GM18507 (cell line): ENCODE results near the gene ZNF236.

Experiments used
- DNase-seq: peaks from one replicate; pipeline ENCODE4 v3.0.0; 2011; ENCODE audit warnings: low read depth; ENCODE audit not compliant: insufficient read length; ENCODE audit errors: extremely low spot score
- FAIRE-seq: peaks from 2 replicates; lab custom pipeline; 2011; peaks lifted over from hg19 to GRCh38; lab: Jason Lieb, UNC

Gene ZNF236

GRCh38 chr18:76819411-76820136, 2.8 kb upstream of the ZNF236 start:
- FAIRE-seq = no peak
- DNase-seq = no peak

- no peak for FAIRE-seq
Observed at GRCh38 chr18:76821356-76821874, 942 bp upstream of the ZNF236 start.

GRCh38 chr18:76821875-76822505, 367 bp upstream of the ZNF236 start:
- FAIRE-seq (peak; percentile 75), DNase-seq (peak; percentile 65)

More at GRCh38 chr18:76821356-76821874, 942 bp upstream of the ZNF236 start:
- no peak for DNase-seq

DNA sequence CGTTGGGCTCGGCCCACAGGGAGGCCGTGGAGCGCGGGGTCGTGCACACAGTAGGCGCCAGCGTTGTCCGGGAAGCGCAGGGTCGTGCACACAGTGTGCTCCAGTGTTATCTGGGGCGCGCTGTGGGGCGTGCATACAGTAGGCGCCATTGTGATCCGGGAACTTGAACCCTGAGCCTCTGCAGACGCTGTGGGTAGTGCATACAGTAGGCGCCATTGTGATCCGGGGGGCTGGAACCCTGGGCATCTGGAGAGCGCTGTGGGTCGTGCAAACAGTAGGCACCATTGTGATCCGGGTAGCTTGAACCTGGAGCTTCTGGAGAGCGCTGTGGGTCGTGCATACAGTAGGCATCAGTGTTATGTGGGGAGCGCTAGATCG, 793 bp downstream of the ZNF236 start:
- DNase-seq (no peak), FAIRE-seq (no peak)

- peak; percentile 5 for FAIRE-seq
- peak; percentile 20 for DNase-seq
Observed at GRCh38 chr18:76823587-76824011, 1.2 kb downstream of the ZNF236 start.

- DNase-seq = no peak
- peak; percentile 29 for FAIRE-seq
Observed at GRCh38 chr18:76824145-76824676, 1.9 kb downstream of the ZNF236 start.

DNA sequence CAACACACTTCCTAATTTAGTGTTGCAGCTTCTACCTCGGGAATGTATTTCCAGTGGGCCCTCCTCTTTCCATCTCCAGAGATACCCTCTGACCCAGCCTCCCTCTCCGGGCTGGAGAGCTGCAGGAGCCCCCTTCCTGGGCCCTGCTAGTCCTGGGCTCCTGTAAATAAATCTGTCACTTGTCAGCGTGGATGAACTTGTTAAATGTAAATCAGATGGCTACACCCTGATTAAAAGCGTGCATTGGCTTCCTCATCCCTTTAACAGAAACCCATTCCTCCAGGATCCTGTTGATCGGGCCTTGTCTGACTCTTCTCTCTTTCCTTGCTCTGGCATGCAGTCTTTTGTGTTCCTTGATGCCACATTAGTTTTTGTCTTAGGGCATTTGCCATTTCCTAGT, 2.4 kb downstream of the ZNF236 start:
- FAIRE-seq = no peak
- no peak for DNase-seq

DNA sequence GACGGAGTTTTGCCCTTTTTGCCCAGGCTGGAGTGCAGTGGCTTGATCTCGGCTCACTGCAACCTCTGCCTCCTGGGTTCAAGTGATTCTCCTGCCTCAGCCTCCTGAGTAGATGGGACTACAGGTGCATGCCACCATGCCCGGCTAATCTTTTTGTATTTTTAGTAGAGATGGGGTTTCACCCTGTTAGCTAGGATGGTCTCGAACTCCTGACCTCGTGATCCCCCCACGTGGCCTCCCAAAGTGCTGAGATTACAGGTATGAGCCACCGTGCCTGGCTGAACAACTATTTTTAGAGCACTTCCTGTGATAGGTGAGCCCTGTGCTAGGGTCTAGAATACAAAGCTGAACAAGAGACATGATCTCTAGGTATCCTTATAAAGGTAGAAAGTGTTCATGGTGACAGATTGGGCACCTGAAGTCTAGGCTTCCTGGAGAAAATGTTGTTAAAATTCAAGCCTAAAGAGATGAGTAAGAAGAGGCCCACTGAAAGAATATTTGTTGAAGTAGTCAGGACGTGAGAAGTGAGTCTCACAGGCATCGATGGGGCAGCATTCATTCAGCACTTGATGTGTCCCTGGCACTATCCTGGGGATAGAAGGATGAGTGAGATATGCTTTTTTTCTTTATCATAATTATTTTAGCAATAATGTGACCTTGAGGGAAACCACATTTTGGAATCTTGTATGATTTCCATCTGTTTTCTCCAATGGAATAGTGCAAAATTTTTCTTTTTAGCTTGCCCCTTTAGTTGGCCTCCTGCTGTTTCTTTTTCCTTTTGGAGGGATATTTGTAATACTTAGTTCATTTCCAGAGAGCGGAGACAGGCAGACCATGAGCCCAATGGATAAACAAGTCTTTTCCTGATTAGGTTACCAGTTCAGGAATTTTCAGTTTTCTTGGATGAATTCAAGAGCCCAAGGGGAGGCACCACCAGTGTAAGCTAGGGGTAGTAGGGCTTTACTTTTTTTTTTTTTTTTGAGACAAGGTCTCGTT, 5.1 kb downstream of the ZNF236 start:
- FAIRE-seq = peak; percentile 50
- no peak for DNase-seq

DNA sequence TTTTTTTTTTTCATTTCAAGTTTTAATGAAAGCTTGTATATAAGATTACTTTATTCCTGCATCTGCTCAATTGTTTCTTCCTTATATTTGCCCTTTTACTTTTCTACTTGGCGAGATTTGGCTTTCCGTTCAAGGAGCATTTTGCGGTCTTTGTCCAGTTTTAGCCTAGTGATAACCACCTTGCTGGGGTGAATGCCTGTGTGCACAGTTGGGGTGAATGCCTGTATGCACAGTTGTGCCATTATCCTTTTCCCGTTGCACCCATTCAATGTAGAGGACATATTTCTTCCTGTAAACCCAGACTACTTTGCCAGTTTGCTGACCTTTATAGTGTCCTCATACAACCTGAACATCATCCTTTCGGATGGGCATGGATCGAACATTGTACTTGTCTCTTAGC, 12.0 kb downstream of the ZNF236 start:
- DNase-seq (no peak), FAIRE-seq (no peak)

- FAIRE-seq (no peak), DNase-seq (no peak)
Observed at GRCh38 chr18:76835380-76835779, 13.0 kb downstream of the ZNF236 start.

DNA sequence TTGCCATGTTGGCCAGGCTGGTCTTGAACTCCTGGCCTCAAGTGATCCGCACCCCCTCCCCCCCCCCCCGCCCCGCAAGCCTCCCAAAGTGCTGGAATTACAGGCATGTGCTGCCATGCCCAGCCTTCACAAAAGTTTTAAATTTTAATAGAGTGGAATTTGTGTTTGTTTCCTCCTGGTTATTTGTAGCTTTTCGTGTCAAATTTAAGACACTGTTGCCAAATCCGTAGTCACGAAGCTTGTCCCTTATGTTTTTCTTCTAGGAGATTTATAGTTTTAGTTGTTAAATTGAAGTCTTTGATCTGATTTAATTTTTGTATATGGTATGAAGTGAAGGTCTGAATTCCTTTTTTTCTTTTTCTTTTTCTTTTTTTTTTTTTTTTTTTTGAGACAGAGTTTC, 14.7 kb downstream of the ZNF236 start:
- FAIRE-seq = no peak
- no peak for DNase-seq

DNA sequence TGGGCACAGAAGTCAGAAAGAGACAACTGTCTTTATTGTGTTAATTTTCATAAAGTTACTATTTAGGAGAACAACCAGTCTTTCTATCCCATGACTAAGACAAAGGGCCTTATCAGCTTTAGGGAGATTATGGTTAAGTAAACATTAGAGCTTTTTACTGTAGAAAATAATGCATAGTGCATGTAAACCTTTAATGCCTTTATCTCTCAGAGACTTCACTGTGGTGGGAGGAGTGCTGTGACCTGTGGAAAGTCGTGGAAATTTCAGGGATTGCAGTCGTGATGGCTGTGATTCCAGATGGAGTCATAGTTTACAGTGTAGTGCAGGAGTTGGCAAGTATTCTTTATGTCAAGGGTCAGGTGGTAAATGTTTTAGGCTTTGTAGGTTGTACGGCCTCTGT, 15.8 kb downstream of the ZNF236 start:
- FAIRE-seq = peak; percentile 15
- no peak for DNase-seq

DNA sequence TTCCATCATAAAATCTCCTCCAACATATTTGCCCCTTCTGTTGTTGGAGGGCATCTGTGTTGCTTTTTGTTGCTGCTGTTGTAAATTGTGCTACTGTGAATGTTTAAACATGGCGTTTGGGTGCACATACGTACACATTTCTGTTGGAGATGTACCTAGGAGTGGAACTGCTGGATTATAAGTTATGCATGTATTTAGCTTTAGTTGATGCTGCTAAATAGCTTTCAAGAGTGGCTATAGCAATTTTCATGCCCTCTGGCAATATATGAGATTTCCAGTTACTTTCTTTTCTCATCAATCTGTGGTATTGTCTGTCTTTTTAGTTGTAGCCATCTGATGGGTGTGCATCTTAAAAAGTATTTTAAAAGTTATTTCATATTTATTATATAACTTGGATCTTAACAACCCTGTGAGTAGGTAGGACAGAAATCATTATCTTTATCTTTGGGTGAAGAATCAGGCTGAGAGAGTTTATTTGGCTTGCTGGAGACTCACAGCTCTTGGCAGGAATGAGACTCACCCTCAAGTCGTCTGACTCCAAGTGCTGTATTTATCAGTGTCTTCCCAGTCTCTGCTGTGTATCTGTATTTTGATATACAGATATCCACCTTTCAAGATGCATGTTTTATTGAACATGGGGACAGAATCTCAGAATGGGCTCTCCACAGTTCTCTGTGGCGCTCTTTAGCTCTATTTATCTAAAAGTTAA, 16.9 kb downstream of the ZNF236 start:
- DNase-seq (no peak), FAIRE-seq (no peak)

- no peak for FAIRE-seq
- no peak for DNase-seq
Observed at GRCh38 chr18:76842837-76843530, 20.6 kb downstream of the ZNF236 start.

- FAIRE-seq (no peak), DNase-seq (no peak)
Observed at GRCh38 chr18:76844144-76844543, 21.8 kb downstream of the ZNF236 start.

DNA sequence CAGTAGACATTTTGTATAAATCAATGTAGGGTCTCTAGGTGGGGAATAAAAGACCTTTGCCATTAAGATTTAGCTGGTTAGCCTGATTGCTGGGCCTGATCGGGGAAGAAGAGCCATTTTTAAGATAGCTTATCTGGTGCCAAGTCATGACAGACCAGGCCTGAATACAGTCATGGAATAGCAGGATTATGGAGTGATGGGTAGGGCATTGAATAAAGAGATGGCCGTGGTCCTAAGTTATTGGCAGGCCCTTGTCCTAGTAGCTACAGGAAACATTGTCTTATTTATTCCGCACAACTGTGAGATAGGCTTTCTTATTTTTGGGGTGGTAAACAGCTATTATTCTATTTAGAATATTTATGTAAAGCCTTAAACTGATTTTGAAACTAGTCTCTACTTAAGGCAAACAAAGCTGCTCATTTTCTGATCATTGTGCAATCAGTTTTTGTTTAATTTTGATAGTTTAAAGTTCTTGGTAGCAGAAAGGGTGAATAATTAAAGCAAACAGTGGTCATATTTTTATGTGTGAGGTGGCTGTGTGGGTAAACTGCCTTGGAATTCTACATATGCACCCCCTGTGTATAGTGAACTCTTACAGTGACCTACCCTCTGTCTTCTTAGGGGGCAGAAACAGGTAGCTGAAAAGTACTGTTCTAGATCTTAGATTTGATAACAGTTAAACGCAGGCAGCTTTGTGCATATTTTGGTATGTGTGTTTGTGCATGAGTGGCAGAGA, 22.6 kb downstream of the ZNF236 start:
- FAIRE-seq (no peak), DNase-seq (no peak)

- no peak for FAIRE-seq
Observed at GRCh38 chr18:76846217-76846616, 23.9 kb downstream of the ZNF236 start.

DNA sequence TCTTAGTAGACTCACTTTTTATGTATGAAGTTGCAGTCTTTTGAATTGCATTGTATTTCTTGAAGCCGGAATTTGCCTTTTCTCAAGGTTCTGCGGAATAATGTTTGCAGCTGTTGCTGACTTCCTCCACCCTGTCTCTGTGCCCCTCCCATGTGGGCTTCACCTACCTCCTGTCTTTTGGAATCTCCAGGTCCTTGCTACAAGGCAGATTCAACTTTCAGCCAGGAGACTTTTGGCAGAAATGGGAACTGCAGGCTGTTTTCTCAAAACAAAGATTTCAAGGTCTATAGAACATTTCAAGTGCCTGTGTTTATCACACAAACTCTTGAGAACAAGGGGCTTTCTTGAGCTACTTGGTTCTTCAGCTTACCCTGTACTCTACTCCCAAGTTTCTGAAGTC, 25.6 kb downstream of the ZNF236 start:
- no peak for FAIRE-seq

More at GRCh38 chr18:76846217-76846616, 23.9 kb downstream of the ZNF236 start:
- DNase-seq = no peak

More for the DNA sequence above, 25.6 kb downstream of the ZNF236 start:
- no peak for DNase-seq
